Thyroid gland (tissue), 4 donors: ENCODE data around the gene MOGAT3. TPM values are rescaled to one million over a fixed set of nuclear protein-coding genes. Genes with fewer than 3 reads are reported as not detected.

Experiments used
- DNase-seq, 2 donors: peaks; one replicate each; pipeline ENCODE4 v3.0.0-alpha.2; 2019
- H3K27ac ChIP-seq, 3 donors: fragments of 200-600 bp; sonication (generic); 1 replicate in 2 of 3; 2 replicates in 1 of 3; pipeline ENCODE4 v1.5.1; 2016 to 2019; ENCODE audit warnings: mild to moderate bottlenecking in 1 of 3, moderate library complexity in 1 of 3
- H3K27me3 ChIP-seq: fragments of 200-600 bp; sonication (generic); one replicate; pipeline ENCODE4 v1.5.1; 2019
- H3K36me3 ChIP-seq, 2 donors: fragments of 200-600 bp; sonication (generic); one replicate each; pipeline ENCODE4 v1.5.1; 2016 to 2019
- H3K4me1 ChIP-seq, 2 donors: fragments of 200-600 bp; sonication (generic); one replicate each; pipeline ENCODE4 v1.5.1; 2017 to 2019
- H3K4me3 ChIP-seq, 3 donors: fragments of 200-600 bp; sonication (generic); replicated peaks in 1 of 3; 1 replicate in 2 of 3; 2 replicates in 1 of 3; pipeline ENCODE4 v1.5.1; 2016; ENCODE audit warnings: mild to moderate bottlenecking in 1 of 3
- H3K9me3 ChIP-seq: fragments of 200-600 bp; sonication (generic); one replicate; pipeline ENCODE4 v1.5.1; 2017
- CTCF ChIP-seq, 6 experiments: fragments of 200-600 bp in 3 of 6; fragments of 450-650 bp in 3 of 6; sonication (generic) in 3 of 6; IDR thresholded peaks; one replicate each; pipeline ENCODE4 v1.5.1; 2016 to 2019; ENCODE audit warnings: antibody characterized with exemption in 6 of 6, mild to moderate bottlenecking in 2 of 6, inconsistent platforms in 1 of 6, moderate library complexity in 1 of 6
- POLR2A ChIP-seq, 2 donors: fragments of 450-650 bp; IDR thresholded peaks; one replicate each; pipeline ENCODE4 v1.6.1; 2017; ENCODE audit warnings: antibody characterized with exemption in 2 of 2, mild to moderate bottlenecking in 2 of 2, moderate library complexity in 1 of 2
- WGBS, 2 donors: methylation state at CpG; one replicate each; pipeline ENCODE4 v1.1.5; 2017; 5-methylcytosine and 5-hydroxymethylcytosine counted together
- intact Hi-C: fragments of 100-400 bp; cut with DNase I; formaldehyde crosslinking; loops from one replicate; pipeline ENCODE4 v1.15.1; 2023
- total RNA-seq, 4 donors: library from RNA; depleted of rRNA; stranded (reverse); fragments of >200 nt; gene quantifications; one replicate each; pipeline ENCODE4 v1.2.3, GENCODE V29; 2016

Gene MOGAT3
- total RNA-seq, 4 donors from 2014 or later = not detected

- intact Hi-C loops = no loop called here
- TF ChIP-seq POLR2A (IDR thresholded peaks at IDR 0.05) (no peak), CTCF (IDR thresholded peaks at IDR 0.05) (no peak)
- DNase-seq = no peak
- no peak overlapping the region for H3K4me3 ChIP-seq
- H3K27ac ChIP-seq = no peak overlapping the region
- no peaks in the 10 kb centered on the region for H3K9me3 ChIP-seq
- H3K36me3 ChIP-seq = peaks cover 0 to 6% of the 10 kb centered on the region in 2 donors
- 89 to 90% methylated on average over 16 to 17 of the region's 21 CpGs for WGBS, 2 donors
- H3K27me3 ChIP-seq = no peaks in the 10 kb centered on the region
- peaks cover 7 to 28% of the 10 kb centered on the region in 2 donors for H3K4me1 ChIP-seq
Measured at GRCh38 chr7:101233907-101234547, 33.2 kb upstream of the MOGAT3 start.

GRCh38 chr7:101232141-101232850 lies 31.5 kb upstream of the MOGAT3 start:
- H3K36me3 ChIP-seq = peaks cover 0 to under 1% of the 10 kb centered on the region in 2 donors
- intact Hi-C loops = no loop called here
- H3K4me3 ChIP-seq = peak overlapping the region in 2 of 3 donors; percentile 19 to 41
- DNase-seq = peak; percentile 81 to 85
- TF ChIP-seq CTCF (IDR thresholded peaks at IDR 0.05) = no peak
- peak in 1 of 2 donors; percentile 27 for TF ChIP-seq POLR2A (IDR thresholded peaks at IDR 0.05)
- H3K27me3 ChIP-seq = no peaks in the 10 kb centered on the region
- peak overlapping the region in 2 of 3 donors; percentile 45 to 70 for H3K27ac ChIP-seq
- H3K4me1 ChIP-seq = peaks cover 7 to 17% of the 10 kb centered on the region in 2 donors
- H3K9me3 ChIP-seq = no peaks in the 10 kb centered on the region
- WGBS, 2 donors = 21% methylated on average over 19 to 48 of the region's 52 CpGs

- no peak for TF ChIP-seq POLR2A (IDR thresholded peaks at IDR 0.05)
- no peak for TF ChIP-seq CTCF (IDR thresholded peaks at IDR 0.05)
- no peak for DNase-seq
- WGBS, 2 donors = 69 to 80% methylated on average over 7 of the region's 7 CpGs
- no peaks in the 10 kb centered on the region for H3K27me3 ChIP-seq
- peaks cover 7 to 17% of the 10 kb centered on the region in 2 donors for H3K4me1 ChIP-seq
- no peak overlapping the region for H3K4me3 ChIP-seq
- intact Hi-C loops = no loop called here
- peaks cover 0 to 7% of the 10 kb centered on the region in 2 donors for H3K36me3 ChIP-seq
- H3K27ac ChIP-seq = no peak overlapping the region
- H3K9me3 ChIP-seq = no peaks in the 10 kb centered on the region
Measured at GRCh38 chr7:101231644-101232043, 30.8 kb upstream of the MOGAT3 start.

- intact Hi-C loops = no loop called here
- Histone ChIP-seq H3K4me3 (no peak overlapping the region), H3K9me3 (no peaks in the 10 kb centered on the region), H3K27ac (no peak overlapping the region), H3K27me3 (no peaks in the 10 kb centered on the region), H3K36me3 (peaks cover 22 to 39% of the 10 kb centered on the region in 2 donors), H3K4me1 (peaks cover 0 to 3% of the 10 kb centered on the region in 2 donors)
- TF ChIP-seq CTCF (IDR thresholded peaks at IDR 0.05) (no peak), POLR2A (IDR thresholded peaks at IDR 0.05) (no peak)
- DNase-seq = no peak
- WGBS, 2 donors = 81 to 88% methylated on average over 9 of the region's 9 CpGs
Measured at GRCh38 chr7:101226721-101227120, 25.9 kb upstream of the MOGAT3 start.

GRCh38 chr7:101225650-101226049 lies 24.8 kb upstream of the MOGAT3 start:
- Histone ChIP-seq H3K27ac (no peak overlapping the region), H3K27me3 (no peaks in the 10 kb centered on the region), H3K4me3 (no peak overlapping the region), H3K4me1 (no peaks in the 10 kb centered on the region), H3K9me3 (no peaks in the 10 kb centered on the region), H3K36me3 (peaks cover 22 to 39% of the 10 kb centered on the region in 2 donors)
- TF ChIP-seq CTCF (IDR thresholded peaks at IDR 0.05) = no peak
- no peak for TF ChIP-seq POLR2A (IDR thresholded peaks at IDR 0.05)
- no peak for DNase-seq
- intact Hi-C loops = no loop called here
- 91 to 98% methylated on average over 6 of the region's 6 CpGs for WGBS, 2 donors
